Immature natural killer cell (primary cell): Measurements from ENCODE around the gene PRM2. TPM values are rescaled to one million over a fixed set of nuclear protein-coding genes. Genes with fewer than 3 reads are reported as not detected.

Experiments used
- DNase-seq, 3 donors: peaks; one replicate each; pipeline ENCODE4 v3.0.0; 2022; ENCODE audit warnings: mixed read lengths in 1 of 3
- H3K27ac Mint-ChIP-seq, 6 donors: one replicate each; pipeline ENCODE4 v1.8.0; 2020; ENCODE audit warnings: mixed read lengths in 6 of 6, mild to moderate bottlenecking in 5 of 6, inconsistent platforms in 4 of 6, moderate library complexity in 3 of 6
- H3K27me3 Mint-ChIP-seq, 3 donors: one replicate each; pipeline ENCODE4 v1.8.0; 2020 to 2021; ENCODE audit warnings: low read depth in 3 of 3, mild to moderate bottlenecking in 3 of 3, mixed read lengths in 3 of 3, moderate library complexity in 3 of 3, inconsistent platforms in 1 of 3
- H3K36me3 Mint-ChIP-seq, 3 donors: one replicate each; pipeline ENCODE4 v1.8.0; 2020; ENCODE audit warnings: mixed read lengths in 3 of 3, inconsistent platforms in 2 of 3, mild to moderate bottlenecking in 2 of 3
- H3K4me1 Mint-ChIP-seq, 2 donors: one replicate each; pipeline ENCODE4 v1.8.0; 2020; ENCODE audit warnings: inconsistent platforms in 2 of 2, mild to moderate bottlenecking in 2 of 2, mixed read lengths in 2 of 2, moderate library complexity in 1 of 2
- H3K4me3 Mint-ChIP-seq, 5 donors: one replicate each; pipeline ENCODE4 v1.8.0; 2020; ENCODE audit warnings: mild to moderate bottlenecking in 5 of 5, mixed read lengths in 5 of 5, inconsistent platforms in 3 of 5, moderate library complexity in 3 of 5
- H3K9me3 Mint-ChIP-seq, 6 donors: one replicate each; pipeline ENCODE4 v1.8.0; 2020; ENCODE audit warnings: mild to moderate bottlenecking in 6 of 6, mixed read lengths in 6 of 6, inconsistent platforms in 4 of 6, moderate library complexity in 3 of 6
- polyA plus RNA-seq, 3 donors: library from polyadenylated mRNA; unstranded; fragments of 300-500 nt; fragmentation: Illumina TruSeq; gene quantifications; one replicate each; pipeline ENCODE4 v1.2.3, GENCODE V29; 2021

Gene PRM2
- polyA plus RNA-seq, 3 donors from 2014 or later, result not detected

GRCh38 chr16:11272484-11272883 is 3.8 kb downstream of the PRM2 start:
- H3K4me3 Mint-ChIP-seq, result no peak overlapping the region
- no peak overlapping the region for H3K27ac Mint-ChIP-seq
- H3K9me3 Mint-ChIP-seq, result no peaks in the 10 kb centered on the region
- DNase-seq, result no peak
- no peaks in the 10 kb centered on the region for H3K4me1 Mint-ChIP-seq
- peaks cover 0 to 4% (median 3%) of the 10 kb centered on the region in 3 donors for H3K36me3 Mint-ChIP-seq
- peaks cover 2 to 7% (median 7%) of the 10 kb centered on the region in 3 donors for H3K27me3 Mint-ChIP-seq

DNA sequence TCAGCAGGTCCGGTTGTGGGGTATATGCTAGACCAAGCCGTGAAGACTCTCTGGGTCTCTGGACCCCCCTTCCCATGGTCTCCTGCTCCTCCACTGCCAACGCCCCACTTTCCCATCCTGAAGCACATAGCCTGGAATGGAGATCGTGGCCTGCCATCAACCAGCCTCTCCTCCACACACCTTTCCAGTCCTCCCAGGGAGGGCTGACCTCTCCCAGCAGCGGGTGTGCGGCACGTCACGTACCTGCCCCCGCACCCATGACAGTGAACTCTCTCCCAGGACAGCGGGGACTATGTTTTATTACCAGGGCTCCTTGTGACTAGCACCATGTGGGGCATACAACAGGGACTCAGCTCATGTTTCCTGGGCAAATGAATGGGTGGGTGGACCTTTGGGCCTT is 4.7 kb downstream of the PRM2 start:
- Mint-ChIP-seq H3K27me3 (peaks cover 2 to 9% (median 9%) of the 10 kb centered on the region in 3 donors), H3K9me3 (no peaks in the 10 kb centered on the region), H3K4me1 (no peaks in the 10 kb centered on the region), H3K36me3 (peaks cover 0 to 4% (median 3%) of the 10 kb centered on the region in 3 donors), H3K27ac (no peak overlapping the region), H3K4me3 (no peak overlapping the region)
- DNase-seq, result no peak

GRCh38 chr16:11270602-11271162 is 5.6 kb downstream of the PRM2 start:
- no peak overlapping the region for H3K4me3 Mint-ChIP-seq
- no peak overlapping the region for H3K27ac Mint-ChIP-seq
- no peaks in the 10 kb centered on the region for H3K9me3 Mint-ChIP-seq
- H3K4me1 Mint-ChIP-seq, result no peaks in the 10 kb centered on the region
- peaks cover 0 to 4% (median 3%) of the 10 kb centered on the region in 3 donors for H3K36me3 Mint-ChIP-seq
- H3K27me3 Mint-ChIP-seq, result peaks cover 4 to 11% (median 10%) of the 10 kb centered on the region in 3 donors
- no peak for DNase-seq

DNA sequence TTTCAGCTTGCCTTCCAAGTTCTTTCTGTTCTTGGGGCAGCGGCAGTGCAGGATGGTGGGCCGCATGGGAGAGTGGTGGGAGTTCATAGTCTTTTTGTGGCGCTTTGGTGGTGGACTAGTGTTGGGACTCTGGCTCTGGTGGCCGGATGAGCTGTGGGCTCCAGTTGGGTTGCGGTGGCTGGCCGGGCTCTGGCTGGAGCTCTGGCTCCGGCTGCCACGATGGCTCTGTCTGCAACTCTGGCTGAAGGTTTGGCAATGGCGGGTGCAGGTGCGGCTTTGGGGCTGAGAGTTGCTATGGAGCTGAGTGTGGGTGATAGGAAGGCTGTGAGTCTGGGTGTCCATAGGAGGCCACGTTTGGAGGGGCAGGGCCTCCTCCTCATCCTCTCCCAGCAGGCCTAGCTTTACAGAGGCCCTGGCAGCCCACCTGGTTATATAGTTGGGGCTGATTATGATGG is 7.3 kb downstream of the PRM2 start, which contains the start of gene TNP2:
Gene TNP2 (minus strand): TSS at position 405 of the 455 bp plus-strand sequence. CDS start 63 bp downstream, at position 342.
- Mint-ChIP-seq H3K4me3 (no peak within 1 kb of the TSS), H3K27ac (no peak within 1 kb of the TSS), H3K36me3 (peaks cover 0 to 3% (median 0%) of the 10 kb centered on the region in 3 donors), H3K4me1 (peaks cover 2 to 4% of the 10 kb centered on the region in 2 donors), H3K27me3 (peaks cover 2 to 12% (median 11%) of the 10 kb centered on the region in 3 donors), H3K9me3 (no peaks in the 10 kb centered on the region)
- DNase-seq, result no peak

DNA sequence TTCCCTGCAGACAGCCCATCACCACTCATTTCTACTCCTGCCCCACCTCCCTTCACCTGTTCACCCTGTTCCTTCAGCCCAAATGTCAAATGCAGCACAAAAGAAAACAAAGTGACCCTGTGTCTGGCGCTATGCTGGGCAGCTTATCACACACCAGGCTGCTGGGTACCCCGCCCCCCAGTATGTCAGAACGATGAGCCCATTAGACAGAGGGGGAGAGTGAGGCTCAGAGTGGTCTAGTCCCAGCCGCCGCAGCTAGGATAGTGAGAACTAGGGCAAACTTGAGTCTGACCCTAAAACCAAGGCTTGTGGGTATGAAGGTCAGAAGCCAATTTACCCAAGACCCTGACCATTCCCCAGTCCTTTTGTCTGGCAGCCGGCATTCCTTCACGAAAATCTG is 11.2 kb downstream of the PRM2 start:
- H3K27me3 Mint-ChIP-seq, result peaks cover 2 to 11% (median 10%) of the 10 kb centered on the region in 3 donors
- no peak overlapping the region for H3K27ac Mint-ChIP-seq
- H3K4me3 Mint-ChIP-seq, result no peak overlapping the region

GRCh38 chr16:11264155-11264832 is 12.0 kb downstream of the PRM2 start:
- H3K4me3 Mint-ChIP-seq, result no peak overlapping the region

More for the DNA sequence above, 11.2 kb downstream of the PRM2 start:
- DNase-seq, result no peak
- no peaks in the 10 kb centered on the region for H3K9me3 Mint-ChIP-seq
- peaks cover 7 to 10% of the 10 kb centered on the region in 2 donors for H3K4me1 Mint-ChIP-seq
- peaks cover 0 to 1% (median 0%) of the 10 kb centered on the region in 3 donors for H3K36me3 Mint-ChIP-seq

DNA sequence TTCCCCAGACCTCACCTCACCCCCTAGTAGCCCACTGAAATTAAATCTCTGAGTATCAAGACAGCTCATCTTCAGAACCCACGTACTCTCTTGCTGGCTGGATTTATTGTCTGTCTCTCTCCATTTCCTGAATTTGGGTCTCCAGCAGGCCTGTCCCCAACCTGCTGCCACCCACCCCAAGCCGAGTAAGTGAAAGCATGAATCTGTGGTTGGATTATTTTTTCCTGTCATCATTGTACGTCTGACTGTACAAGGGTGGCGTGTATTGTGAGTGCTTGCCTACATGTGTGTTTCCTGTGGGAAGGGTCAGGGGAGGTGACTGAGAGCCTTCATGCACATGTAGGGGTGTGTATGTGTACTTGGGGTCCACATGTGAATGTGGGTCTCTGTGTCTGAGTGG is 12.5 kb downstream of the PRM2 start:
- Mint-ChIP-seq H3K27ac (peak overlapping the region in 3 of 6 donors; percentile 11 to 31 (median 13)), H3K4me1 (peaks cover 14 to 16% of the 10 kb centered on the region in 2 donors), H3K4me3 (no peak overlapping the region), H3K27me3 (peaks cover 2 to 11% (median 8%) of the 10 kb centered on the region in 3 donors), H3K36me3 (no peaks in the 10 kb centered on the region), H3K9me3 (no peaks in the 10 kb centered on the region)
- peak in 2 of 3 donors; percentile 30 to 32 for DNase-seq

More at GRCh38 chr16:11264155-11264832, 12.0 kb downstream of the PRM2 start:
- Mint-ChIP-seq H3K4me1 (peaks cover 10 to 11% of the 10 kb centered on the region in 2 donors), H3K27ac (peak overlapping the region in 1 of 6 donors; percentile 11), H3K9me3 (no peaks in the 10 kb centered on the region), H3K27me3 (peaks cover 2 to 11% (median 8%) of the 10 kb centered on the region in 3 donors), H3K36me3 (no peaks in the 10 kb centered on the region)
- DNase-seq, result no peak

DNA sequence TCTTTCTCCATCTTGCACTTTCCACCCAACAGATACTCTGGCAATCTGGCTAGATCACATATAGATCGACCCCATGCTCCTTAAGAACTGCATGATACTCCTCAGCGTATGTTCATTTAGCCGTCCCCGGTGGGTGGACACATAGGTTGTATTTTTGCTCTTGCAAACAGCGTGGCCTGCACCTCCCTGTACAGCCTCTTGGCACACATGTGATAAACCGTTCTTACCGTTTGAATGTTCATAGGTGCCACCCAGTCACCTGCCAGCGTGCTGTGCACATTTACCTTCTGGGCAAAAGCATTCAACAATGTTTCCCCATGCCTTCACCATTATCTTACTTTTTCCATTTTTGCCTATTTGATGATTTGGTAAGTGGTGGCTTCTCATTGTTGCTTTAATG is 13.4 kb downstream of the PRM2 start:
- Mint-ChIP-seq H3K36me3 (no peaks in the 10 kb centered on the region), H3K9me3 (no peaks in the 10 kb centered on the region), H3K4me3 (no peak overlapping the region), H3K27me3 (peaks cover 2 to 7% (median 7%) of the 10 kb centered on the region in 3 donors), H3K27ac (no peak overlapping the region), H3K4me1 (peaks cover 21 to 25% of the 10 kb centered on the region in 2 donors)
- DNase-seq, result no peak

DNA sequence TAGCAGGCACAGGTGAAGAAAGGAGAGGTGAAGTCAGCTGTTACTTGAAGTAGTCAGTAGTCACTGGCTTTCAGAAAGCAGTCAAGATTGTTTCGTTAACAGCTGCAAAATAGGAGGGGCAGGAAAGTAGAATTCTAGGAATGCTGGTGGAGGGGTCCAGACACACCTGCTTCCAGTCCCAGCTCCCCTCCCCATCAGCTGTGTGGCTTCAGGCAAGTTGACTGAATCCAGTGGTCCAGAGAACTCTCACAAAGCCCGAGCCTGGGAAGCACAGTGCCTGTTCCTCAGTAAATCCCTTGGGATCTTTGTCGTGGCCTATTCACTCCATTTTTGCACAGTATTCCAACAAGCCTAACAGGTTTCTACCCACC is 15.7 kb downstream of the PRM2 start:
- Mint-ChIP-seq H3K36me3 (no peaks in the 10 kb centered on the region), H3K9me3 (no peaks in the 10 kb centered on the region), H3K27ac (no peak overlapping the region), H3K4me3 (no peak overlapping the region), H3K27me3 (peaks cover 3 to 10% (median 7%) of the 10 kb centered on the region in 3 donors), H3K4me1 (peaks cover 34 to 36% of the 10 kb centered on the region in 2 donors)
- no peak for DNase-seq

GRCh38 chr16:11259655-11260595 is 16.4 kb downstream of the PRM2 start:
- Mint-ChIP-seq H3K36me3 (no peaks in the 10 kb centered on the region), H3K27me3 (peaks cover 4 to 11% (median 7%) of the 10 kb centered on the region in 3 donors), H3K9me3 (no peaks in the 10 kb centered on the region), H3K4me3 (peak overlapping the region in 1 of 5 donors; percentile 67), H3K4me1 (peaks cover 34 to 36% of the 10 kb centered on the region in 2 donors), H3K27ac (peak overlapping the region in 4 of 6 donors; percentile 29 to 50 (median 40))
- DNase-seq, result no peak

GRCh38 chr16:11258553-11259492 is 17.5 kb downstream of the PRM2 start:
- DNase-seq, result peak; percentile 53 to 64 (median 57)
- peak overlapping the region; percentile 53 to 78 (median 60) for H3K27ac Mint-ChIP-seq
- peak overlapping the region; percentile 62 to 72 (median 67) for H3K4me3 Mint-ChIP-seq
- H3K9me3 Mint-ChIP-seq, result no peaks in the 10 kb centered on the region
- H3K4me1 Mint-ChIP-seq, result peaks cover 34 to 35% of the 10 kb centered on the region in 2 donors
- peaks cover 4 to 9% (median 7%) of the 10 kb centered on the region in 3 donors for H3K27me3 Mint-ChIP-seq
- H3K36me3 Mint-ChIP-seq, result no peaks in the 10 kb centered on the region

GRCh38 chr16:11257131-11257938 is 18.9 kb downstream of the PRM2 start:
- Mint-ChIP-seq H3K36me3 (peaks cover 0 to 3% (median 0%) of the 10 kb centered on the region in 3 donors), H3K4me1 (peaks cover 44 to 46% of the 10 kb centered on the region in 2 donors), H3K4me3 (peak overlapping the region; percentile 94 to 97 (median 96)), H3K27me3 (peaks cover 4 to 14% (median 14%) of the 10 kb centered on the region in 3 donors), H3K9me3 (no peaks in the 10 kb centered on the region), H3K27ac (peak overlapping the region; percentile 74 to 95 (median 92))
- DNase-seq, result peak; percentile 61 to 71 (median 68)
